H9 (cell line): ENCODE results near the gene ZFR2. TPM values are rescaled to one million over a fixed set of nuclear protein-coding genes. Genes with fewer than 3 reads are reported as not detected.

Experiments
- DNase-seq: peaks from one replicate; pipeline ENCODE4 v3.0.0-alpha.2; 2017
- H2AFZ ChIP-seq: one replicate; pipeline ENCODE4 v1.6.1; 2013; ENCODE audit warnings: mild to moderate bottlenecking, low read length, control low read depth, moderate library complexity
- H2AK5ac ChIP-seq: 2 replicates; pipeline ENCODE4 v1.6.1; 2013; ENCODE audit warnings: low read length, control low read depth, mixed read lengths; ENCODE audit not compliant: insufficient read length
- H2BK120ac ChIP-seq: one replicate; pipeline ENCODE4 v1.6.1; 2013; ENCODE audit warnings: low read depth, mild to moderate bottlenecking, low read length, control low read depth, inconsistent platforms; ENCODE audit not compliant: poor library complexity, severe bottlenecking
- H2BK12ac ChIP-seq: 2 replicates; pipeline ENCODE4 v1.6.1; 2013; ENCODE audit warnings: low read length, control low read depth, mixed read lengths, low read depth; ENCODE audit not compliant: insufficient read length
- H2BK15ac ChIP-seq: 2 replicates; pipeline ENCODE4 v1.6.1; 2013; ENCODE audit warnings: low read depth, low read length, control low read depth
- H2BK20ac ChIP-seq: one replicate; pipeline ENCODE4 v1.6.1; 2013; ENCODE audit warnings: low read depth, mild to moderate bottlenecking, low read length, control low read depth, inconsistent platforms; ENCODE audit not compliant: poor library complexity, severe bottlenecking
- H2BK5ac ChIP-seq: 2 replicates; pipeline ENCODE4 v1.6.1; 2013; ENCODE audit warnings: low read length, control low read depth, mixed read lengths; ENCODE audit not compliant: insufficient read length
- H3K14ac ChIP-seq: 2 replicates; pipeline ENCODE4 v1.6.1; 2013; ENCODE audit warnings: low read length, control low read depth; ENCODE audit not compliant: insufficient read depth
- H3K18ac ChIP-seq: 2 replicates; pipeline ENCODE4 v1.6.1; 2013; ENCODE audit warnings: low read depth, mild to moderate bottlenecking, mixed read lengths, low read length, control low read depth; ENCODE audit not compliant: insufficient read length
- H3K23ac ChIP-seq: 2 replicates; pipeline ENCODE4 v1.6.1; 2013; ENCODE audit warnings: low read length, control low read depth, mixed read lengths, low read depth; ENCODE audit not compliant: insufficient read length
- H3K23me2 ChIP-seq: 2 replicates; pipeline ENCODE4 v1.6.1; 2013; ENCODE audit warnings: low read depth, mild to moderate bottlenecking, mixed read lengths, low read length, control low read depth; ENCODE audit not compliant: insufficient read length, poor library complexity, severe bottlenecking
- H3K27ac ChIP-seq: 2 replicates; pipeline ENCODE4 v1.5.1; 2013; ENCODE audit warnings: low read length, control low read depth, mixed read lengths, low read depth; ENCODE audit not compliant: insufficient read length
- H3K27me3 ChIP-seq: 2 replicates; pipeline ENCODE4 v1.6.1; 2013; ENCODE audit warnings: low read length, control low read depth, inconsistent platforms; ENCODE audit not compliant: insufficient read depth
- H3K4ac ChIP-seq: 2 replicates; pipeline ENCODE4 v1.6.1; 2013; ENCODE audit warnings: low read depth, mild to moderate bottlenecking, control low read depth, inconsistent platforms, low read length, moderate library complexity
- H3K4me1 ChIP-seq: 2 replicates; pipeline ENCODE4 v1.6.1; 2013; ENCODE audit warnings: low read length, control low read depth, inconsistent platforms; ENCODE audit not compliant: insufficient read depth
- H3K4me2 ChIP-seq: 2 replicates; pipeline ENCODE4 v1.6.1; 2013; ENCODE audit warnings: low read length, control low read depth, mixed read lengths; ENCODE audit not compliant: insufficient read length, insufficient read depth
- H3K56ac ChIP-seq: 2 replicates; pipeline ENCODE4 v1.6.1; 2013; ENCODE audit warnings: low read depth, mild to moderate bottlenecking, mixed read lengths, low read length, control low read depth; ENCODE audit not compliant: insufficient read length
- H3K79me1 ChIP-seq: 2 replicates; pipeline ENCODE4 v1.6.1; 2013; ENCODE audit warnings: low read depth, mild to moderate bottlenecking, moderate library complexity, low read length, control low read depth, inconsistent platforms; ENCODE audit not compliant: insufficient read depth, poor library complexity, severe bottlenecking
- H3K79me2 ChIP-seq: 2 replicates; pipeline ENCODE4 v1.6.1; 2013; ENCODE audit warnings: low read length, control low read depth, inconsistent platforms; ENCODE audit not compliant: insufficient read depth
- H3K9ac ChIP-seq: 2 replicates; pipeline ENCODE4 v1.6.1; 2013; ENCODE audit warnings: low read length, control low read depth, mixed read lengths; ENCODE audit not compliant: insufficient read length; ENCODE audit errors: extremely low read depth
- H3K9me3 ChIP-seq: one replicate; pipeline ENCODE4 v1.6.1; 2013; ENCODE audit warnings: low read depth, low read length, inconsistent platforms; ENCODE audit not compliant: control insufficient read depth
- H3T11ph ChIP-seq: one replicate; pipeline ENCODE4 v1.6.1; 2013; ENCODE audit warnings: mild to moderate bottlenecking, low read length, control low read depth, inconsistent platforms
- H4K20me1 ChIP-seq: one replicate; pipeline ENCODE4 v1.6.1; 2013; ENCODE audit not compliant: control insufficient read depth, insufficient read length, insufficient read depth
- H4K5ac ChIP-seq: 2 replicates; pipeline ENCODE4 v1.6.1; 2013; ENCODE audit warnings: low read depth, mild to moderate bottlenecking, mixed read lengths, low read length, control low read depth; ENCODE audit not compliant: insufficient read length
- H4K8ac ChIP-seq: replicated peaks from 2 replicates; pipeline ENCODE4 v1.6.1; 2013; ENCODE audit warnings: low read length, control low read depth, mixed read lengths, low read depth; ENCODE audit not compliant: insufficient read length
- H4K91ac ChIP-seq: 2 replicates; pipeline ENCODE4 v1.6.1; 2013; ENCODE audit warnings: low read depth, mild to moderate bottlenecking, moderate library complexity, mixed read lengths, low read length, control low read depth; ENCODE audit not compliant: insufficient read length
- H3K27ac Mint-ChIP-seq, 3 experiments: 2 replicates in 2 of 3; 3 replicates in 1 of 3; pipeline ENCODE4 v1.8.0; 2020 to 2021; ENCODE audit warnings: mixed read lengths in 3 of 3, mild to moderate bottlenecking in 1 of 3, moderate library complexity in 1 of 3
- H3K27me3 Mint-ChIP-seq: 2 replicates; pipeline ENCODE4 v1.8.0; 2021; ENCODE audit warnings: low read depth, mild to moderate bottlenecking, moderate library complexity, mixed read lengths
- H3K36me3 Mint-ChIP-seq, 3 experiments: 2 replicates in 2 of 3; 3 replicates in 1 of 3; pipeline ENCODE4 v1.8.0; 2020 to 2021; ENCODE audit warnings: low read depth in 3 of 3, mixed read lengths in 3 of 3; ENCODE audit not compliant: insufficient read depth in 1 of 3
- H3K4me1 Mint-ChIP-seq, 2 experiments: 2 replicates each; pipeline ENCODE4 v1.8.0; 2020; ENCODE audit warnings: mixed read lengths in 2 of 2
- H3K4me3 Mint-ChIP-seq, 2 experiments: 2 replicates in 1 of 2; 3 replicates in 1 of 2; pipeline ENCODE4 v1.8.0; 2020 to 2021; ENCODE audit warnings: mild to moderate bottlenecking in 2 of 2, mixed read lengths in 2 of 2, moderate library complexity in 1 of 2
- H3K9me3 Mint-ChIP-seq, 2 experiments: 2 replicates in 1 of 2; 3 replicates in 1 of 2; pipeline ENCODE4 v1.8.0; 2020; ENCODE audit warnings: mild to moderate bottlenecking in 2 of 2, mixed read lengths in 2 of 2, moderate library complexity in 1 of 2
- WGBS: extraction: QIAGEN DNeasy Blood & Tissue Kit; methylation state at CpG from one replicate; pipeline ENCODE4 v1.1.7; 2013; ENCODE audit warnings: missing lambda C conversion rate, low lambda C conversion rate, mixed read lengths; ENCODE audit not compliant: insufficient read length; ENCODE audit errors: extremely low coverage; 5-methylcytosine and 5-hydroxymethylcytosine counted together
- total RNA-seq: library from RNA; stranded (reverse); gene quantifications from 2 replicates; pipeline ENCODE4 v1.2.1, GENCODE V29; 2021
- TF ChIP-seq, protein P1 (sequence below): fragments of 200-600 bp; sonication (generic); conservative IDR thresholded peaks from 3 replicates; pipeline ENCODE4 v1.8.0; 2021; ENCODE audit warnings: antibody characterized with exemption, mild to moderate bottlenecking

The ZFR2 gene
- total RNA-seq, 1 experiment from 2014 or later, result 18.3 TPM

DNA sequence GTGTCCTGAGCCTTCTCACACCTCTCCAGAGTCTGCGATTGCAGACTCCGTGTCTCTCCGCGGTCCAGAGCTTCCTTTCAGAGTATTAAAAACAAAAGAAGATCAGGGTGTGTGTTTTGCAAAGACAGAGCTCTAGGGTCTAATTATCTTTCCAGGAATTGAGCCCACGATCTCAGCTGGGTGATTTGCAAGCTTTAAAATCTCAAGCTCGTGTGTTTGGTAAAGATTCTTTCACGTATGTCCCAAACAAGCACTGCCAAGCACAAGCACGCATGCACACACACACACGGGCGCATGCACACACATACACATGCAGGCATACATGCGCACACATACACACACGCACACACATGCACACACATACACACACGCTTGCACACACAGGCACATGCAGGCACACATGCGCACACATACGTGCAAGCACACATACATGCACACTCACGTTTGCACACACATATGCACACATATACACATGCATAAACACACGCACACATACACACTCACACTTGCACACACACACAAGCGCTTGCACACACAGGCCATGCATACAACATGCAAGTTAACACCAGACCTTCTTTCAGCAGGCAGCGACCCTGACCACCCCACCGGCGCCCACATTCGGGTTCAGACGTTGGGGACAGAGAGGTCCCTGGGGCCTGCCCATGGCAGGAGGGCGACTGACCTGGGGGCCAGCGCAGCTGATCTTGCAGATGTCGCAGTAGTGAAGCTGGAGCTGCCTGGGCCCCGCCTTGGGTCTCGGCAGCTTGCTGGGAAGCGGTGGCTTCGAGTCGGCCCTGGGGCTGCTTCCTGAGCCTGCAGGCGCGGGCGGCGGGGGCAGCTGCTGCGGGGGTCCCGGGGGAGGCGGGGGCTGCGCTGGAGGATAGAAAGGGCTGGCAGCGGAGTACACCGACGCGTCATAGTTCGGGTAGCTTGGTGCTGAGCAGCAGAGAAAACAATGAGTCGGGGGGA is 37.9 kb downstream of the ZFR2 start:
- H2AFZ ChIP-seq, result no peak overlapping the region
- Mint-ChIP-seq H3K36me3 (no peaks in the 10 kb centered on the region; a peak in 1 of 7 replicates), H3K9me3 (no peaks in the 10 kb centered on the region), H3K4me1 (no peaks in the 10 kb centered on the region), H3K4me3 (no peak overlapping the region), H3K27me3 (no peaks in the 10 kb centered on the region), H3K27ac (no peak overlapping the region)
- H3K4ac ChIP-seq, result no peak overlapping the region
- no peaks in the 10 kb centered on the region for H4K20me1 ChIP-seq
- H4K8ac ChIP-seq, result peak overlapping the region; percentile 17
- H3K9ac ChIP-seq, result no peak overlapping the region
- no peak overlapping the region for H3T11ph ChIP-seq
- no peak overlapping the region for H3K4me2 ChIP-seq
- H2BK12ac ChIP-seq, result no peak overlapping the region
- TF ChIP-seq, protein P1, sequence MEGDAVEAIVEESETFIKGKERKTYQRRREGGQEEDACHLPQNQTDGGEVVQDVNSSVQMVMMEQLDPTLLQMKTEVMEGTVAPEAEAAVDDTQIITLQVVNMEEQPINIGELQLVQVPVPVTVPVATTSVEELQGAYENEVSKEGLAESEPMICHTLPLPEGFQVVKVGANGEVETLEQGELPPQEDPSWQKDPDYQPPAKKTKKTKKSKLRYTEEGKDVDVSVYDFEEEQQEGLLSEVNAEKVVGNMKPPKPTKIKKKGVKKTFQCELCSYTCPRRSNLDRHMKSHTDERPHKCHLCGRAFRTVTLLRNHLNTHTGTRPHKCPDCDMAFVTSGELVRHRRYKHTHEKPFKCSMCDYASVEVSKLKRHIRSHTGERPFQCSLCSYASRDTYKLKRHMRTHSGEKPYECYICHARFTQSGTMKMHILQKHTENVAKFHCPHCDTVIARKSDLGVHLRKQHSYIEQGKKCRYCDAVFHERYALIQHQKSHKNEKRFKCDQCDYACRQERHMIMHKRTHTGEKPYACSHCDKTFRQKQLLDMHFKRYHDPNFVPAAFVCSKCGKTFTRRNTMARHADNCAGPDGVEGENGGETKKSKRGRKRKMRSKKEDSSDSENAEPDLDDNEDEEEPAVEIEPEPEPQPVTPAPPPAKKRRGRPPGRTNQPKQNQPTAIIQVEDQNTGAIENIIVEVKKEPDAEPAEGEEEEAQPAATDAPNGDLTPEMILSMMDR, result no peak
- H2BK15ac ChIP-seq, result no peak overlapping the region
- DNase-seq, result no peak
- WGBS, result no CpG with 5 or more reads among the region's 45 CpGs
- H4K91ac ChIP-seq, result no peak overlapping the region
- no peak overlapping the region for H2BK5ac ChIP-seq
- H3K79me1 ChIP-seq, result no peaks in the 10 kb centered on the region
- H3K4me1 ChIP-seq, result no peaks in the 10 kb centered on the region
- peak overlapping the region; percentile 83 for H3K23ac ChIP-seq
- H4K5ac ChIP-seq, result no peak overlapping the region
- H3K23me2 ChIP-seq, result no peaks in the 10 kb centered on the region
- H3K18ac ChIP-seq, result no peak overlapping the region
- H3K79me2 ChIP-seq, result no peaks in the 10 kb centered on the region
- H3K14ac ChIP-seq, result no peak overlapping the region
- no peak overlapping the region for H2AK5ac ChIP-seq
- H3K27ac ChIP-seq, result no peak overlapping the region
- H2BK120ac ChIP-seq, result no peak overlapping the region
- no peaks in the 10 kb centered on the region for H3K9me3 ChIP-seq
- no peak overlapping the region for H3K56ac ChIP-seq
- no peak overlapping the region for H2BK20ac ChIP-seq
- H3K27me3 ChIP-seq, result no peaks in the 10 kb centered on the region
